Measurements from ENCODE around the gene WDR27. TPM values are rescaled to one million over a fixed set of nuclear protein-coding genes. Genes with fewer than 3 reads are reported as not detected.

WDR27 gene
- 10 to 100 TPM; 37.9 to 38.3 TPM for total RNA-seq

GRCh38 chr6:169701954-169702839 is at the start of gene WDR27, which contains the start of gene C6orf120:
Gene WDR27, minus strand, starts transcription at chr6:169702029. Its CDS starts 13,024 bp downstream, at chr6:169689005.
Gene C6orf120, plus strand, starts transcription at chr6:169702126. Its CDS starts 334 bp downstream, at chr6:169702460.
- H3K27me3 Mint-ChIP-seq (ENCODE audit: low read depth), result no peaks in the 10 kb centered on the region
- intact Hi-C loops (cut with micrococcal nuclease), result loop anchor here (1.0 to 5.0 kb wide), 6 partner anchors 20 to 852 kb away; partner anchors contain the start of genes DLL1, DYNLT2, ERMARD and TBP
- no peaks in the 10 kb centered on the region for H3K9me3 Mint-ChIP-seq
- CTCF ChIA-PET, result interaction anchor here (0.7 to 1.1 kb wide), 3 partner anchors 13 to 24 kb away, joined by 3 read pairs; no protein-coding TSS in a partner anchor
- peak; percentile 97 for DNase-seq
- H3K36me3 Mint-ChIP-seq (ENCODE audit: low read depth), result peaks cover 29% of the 10 kb centered on the region
- H3K27ac Mint-ChIP-seq, result peak within 1 kb of the TSS; percentile 91
- peaks cover 41% of the 10 kb centered on the region for H3K4me1 Mint-ChIP-seq (ENCODE audit: low read depth)
- H3K4me3 Mint-ChIP-seq, result peak within 1 kb of the TSS; percentile 86

GRCh38 chr6:169746556-169746955 is 44.7 kb upstream of the WDR27 start:
- DNase-seq, result no peak
- H3K27me3 Mint-ChIP-seq (ENCODE audit: low read depth), result no peaks in the 10 kb centered on the region
- peaks cover 3% of the 10 kb centered on the region for H3K9me3 Mint-ChIP-seq
- H3K27ac Mint-ChIP-seq, result no peak overlapping the region
- H3K4me1 Mint-ChIP-seq (ENCODE audit: low read depth), result peaks cover 15% of the 10 kb centered on the region
- H3K36me3 Mint-ChIP-seq (ENCODE audit: low read depth), result peaks cover 21% of the 10 kb centered on the region
- no peak overlapping the region for H3K4me3 Mint-ChIP-seq
- CTCF ChIA-PET, result no interaction called here
- intact Hi-C loops (cut with micrococcal nuclease), result no loop called here

- Mint-ChIP-seq H3K27ac (no peak overlapping the region), H3K4me1 (ENCODE audit: low read depth) (peaks cover 12% of the 10 kb centered on the region), H3K4me3 (no peak overlapping the region), H3K36me3 (ENCODE audit: low read depth) (peaks cover 19% of the 10 kb centered on the region), H3K27me3 (ENCODE audit: low read depth) (no peaks in the 10 kb centered on the region), H3K9me3 (peaks cover 3% of the 10 kb centered on the region)
- intact Hi-C loops (cut with micrococcal nuclease), result no loop called here
- DNase-seq, result no peak
- CTCF ChIA-PET, result interaction anchor here (0.7 kb wide), 1 partner anchor 11 kb away, joined by 3 read pairs; no protein-coding TSS in a partner anchor
Observed at GRCh38 chr6:169745405-169745804, 43.6 kb upstream of the WDR27 start.

GRCh38 chr6:169741344-169741743 is 39.5 kb upstream of the WDR27 start:
- Mint-ChIP-seq H3K9me3 (no peaks in the 10 kb centered on the region), H3K27me3 (ENCODE audit: low read depth) (peaks cover 5% of the 10 kb centered on the region), H3K36me3 (ENCODE audit: low read depth) (no peaks in the 10 kb centered on the region), H3K4me1 (ENCODE audit: low read depth) (no peaks in the 10 kb centered on the region), H3K27ac (no peak overlapping the region), H3K4me3 (no peak overlapping the region)
- intact Hi-C loops (cut with micrococcal nuclease), result no loop called here
- DNase-seq, result no peak
- CTCF ChIA-PET, result no interaction called here

- no peaks in the 10 kb centered on the region for H3K36me3 Mint-ChIP-seq (ENCODE audit: low read depth)
- no peak for DNase-seq
- intact Hi-C loops (cut with micrococcal nuclease), result no loop called here
- no peaks in the 10 kb centered on the region for H3K9me3 Mint-ChIP-seq
- H3K27ac Mint-ChIP-seq, result no peak overlapping the region
- H3K4me3 Mint-ChIP-seq, result no peak overlapping the region
- H3K27me3 Mint-ChIP-seq (ENCODE audit: low read depth), result peaks cover 10% of the 10 kb centered on the region
- CTCF ChIA-PET, result no interaction called here
- no peaks in the 10 kb centered on the region for H3K4me1 Mint-ChIP-seq (ENCODE audit: low read depth)
Observed at GRCh38 chr6:169738976-169739529, 37.2 kb upstream of the WDR27 start.

GRCh38 chr6:169738204-169738975 is 36.6 kb upstream of the WDR27 start:
- H3K9me3 Mint-ChIP-seq, result no peaks in the 10 kb centered on the region
- DNase-seq, result no peak
- intact Hi-C loops (cut with micrococcal nuclease), result no loop called here
- no peaks in the 10 kb centered on the region for H3K4me1 Mint-ChIP-seq (ENCODE audit: low read depth)
- CTCF ChIA-PET, result no interaction called here
- peaks cover 12% of the 10 kb centered on the region for H3K27me3 Mint-ChIP-seq (ENCODE audit: low read depth)
- H3K36me3 Mint-ChIP-seq (ENCODE audit: low read depth), result no peaks in the 10 kb centered on the region
- H3K4me3 Mint-ChIP-seq, result no peak overlapping the region
- H3K27ac Mint-ChIP-seq, result no peak overlapping the region

GRCh38 chr6:169729961-169730360 is 28.1 kb upstream of the WDR27 start:
- Mint-ChIP-seq H3K27me3 (ENCODE audit: low read depth) (peaks cover 2% of the 10 kb centered on the region), H3K9me3 (no peaks in the 10 kb centered on the region), H3K36me3 (ENCODE audit: low read depth) (peaks cover 4% of the 10 kb centered on the region), H3K27ac (no peak overlapping the region), H3K4me1 (ENCODE audit: low read depth) (peaks cover 16% of the 10 kb centered on the region), H3K4me3 (no peak overlapping the region)
- no peak for DNase-seq
- CTCF ChIA-PET, result no interaction called here
- intact Hi-C loops (cut with micrococcal nuclease), result no loop called here

- peaks cover 8% of the 10 kb centered on the region for H3K36me3 Mint-ChIP-seq (ENCODE audit: low read depth)
- H3K4me3 Mint-ChIP-seq, result no peak overlapping the region
- no peaks in the 10 kb centered on the region for H3K9me3 Mint-ChIP-seq
- CTCF ChIA-PET, result no interaction called here
- peaks cover 18% of the 10 kb centered on the region for H3K4me1 Mint-ChIP-seq (ENCODE audit: low read depth)
- no peak for DNase-seq
- no peaks in the 10 kb centered on the region for H3K27me3 Mint-ChIP-seq (ENCODE audit: low read depth)
- intact Hi-C loops (cut with micrococcal nuclease), result no loop called here
- H3K27ac Mint-ChIP-seq, result no peak overlapping the region
Observed at GRCh38 chr6:169726963-169727362, 25.1 kb upstream of the WDR27 start.

- Mint-ChIP-seq H3K4me1 (ENCODE audit: low read depth) (peaks cover 24% of the 10 kb centered on the region), H3K9me3 (no peaks in the 10 kb centered on the region), H3K27me3 (ENCODE audit: low read depth) (no peaks in the 10 kb centered on the region), H3K27ac (no peak overlapping the region), H3K36me3 (ENCODE audit: low read depth) (peaks cover 8% of the 10 kb centered on the region), H3K4me3 (peak overlapping the region; percentile 80)
- intact Hi-C loops (cut with micrococcal nuclease), result no loop called here
- CTCF ChIA-PET, result no interaction called here
- no peak for DNase-seq
Observed at GRCh38 chr6:169726049-169726400, 24.2 kb upstream of the WDR27 start.

GRCh38 chr6:169725125-169726048 is 23.6 kb upstream of the WDR27 start:
- Mint-ChIP-seq H3K36me3 (ENCODE audit: low read depth) (peaks cover 9% of the 10 kb centered on the region), H3K27ac (peak overlapping the region; percentile 76), H3K4me1 (ENCODE audit: low read depth) (peaks cover 29% of the 10 kb centered on the region), H3K4me3 (peak overlapping the region; percentile 80), H3K27me3 (ENCODE audit: low read depth) (no peaks in the 10 kb centered on the region), H3K9me3 (no peaks in the 10 kb centered on the region)
- CTCF ChIA-PET, result no interaction called here
- intact Hi-C loops (cut with micrococcal nuclease), result no loop called here
- peak; percentile 38 for DNase-seq

GRCh38 chr6:169724494-169725124 is 22.8 kb upstream of the WDR27 start, which contains the start of gene PHF10:
Gene PHF10, minus strand, starts transcription at chr6:169724500. Its CDS starts 569 bp downstream, at chr6:169723931.
- DNase-seq, result peak; percentile 57
- intact Hi-C loops (cut with micrococcal nuclease), result no loop called here
- H3K4me1 Mint-ChIP-seq (ENCODE audit: low read depth), result peaks cover 36% of the 10 kb centered on the region
- no peaks in the 10 kb centered on the region for H3K27me3 Mint-ChIP-seq (ENCODE audit: low read depth)
- H3K36me3 Mint-ChIP-seq (ENCODE audit: low read depth), result peaks cover 12% of the 10 kb centered on the region
- peak within 1 kb of the TSS; percentile 84 for H3K4me3 Mint-ChIP-seq
- no peaks in the 10 kb centered on the region for H3K9me3 Mint-ChIP-seq
- peak within 1 kb of the TSS; percentile 94 for H3K27ac Mint-ChIP-seq
- CTCF ChIA-PET, result no interaction called here

All from activated naive CD4-positive, alpha-beta T cell treated with anti-CD3 and anti-CD28 coated beads for 36 hours (primary cell).